Rectal smooth muscle tissue (tissue), 1 donor: ENCODE measurements around the gene EEFSEC.

ENCODE experiments used
- H3K27ac ChIP-seq: one replicate; pipeline ENCODE4 v1.7.0; 2013; ENCODE audit warnings: low read depth, low read length, inconsistent platforms
- H3K27me3 ChIP-seq: one replicate; pipeline ENCODE4 v1.7.0; 2013; ENCODE audit warnings: low read length; ENCODE audit not compliant: control insufficient read depth, insufficient read depth
- H3K36me3 ChIP-seq: one replicate; pipeline ENCODE4 v1.7.0; 2013; ENCODE audit warnings: low read length; ENCODE audit not compliant: control insufficient read depth, insufficient read depth
- H3K4me1 ChIP-seq: one replicate; pipeline ENCODE4 v1.7.0; 2013; ENCODE audit warnings: low read length; ENCODE audit not compliant: control insufficient read depth, insufficient read depth
- H3K4me3 ChIP-seq: one replicate; pipeline ENCODE4 v1.7.0; 2013; ENCODE audit warnings: low read length
- H3K9ac ChIP-seq: one replicate; pipeline ENCODE4 v1.7.0; 2013; ENCODE audit warnings: low read length

EEFSEC gene

GRCh38 chr3:128319741-128320141, 166.5 kb downstream of the EEFSEC start:
- H3K9ac ChIP-seq = no peak overlapping the region
- no peaks in the 10 kb centered on the region for H3K36me3 ChIP-seq
- H3K4me1 ChIP-seq = peaks cover 6% of the 10 kb centered on the region
- no peak overlapping the region for H3K27ac ChIP-seq
- no peak overlapping the region for H3K4me3 ChIP-seq
- H3K27me3 ChIP-seq = no peaks in the 10 kb centered on the region

GRCh38 chr3:128320551-128321340, 167.5 kb downstream of the EEFSEC start:
- Histone ChIP-seq H3K27ac (no peak overlapping the region), H3K9ac (no peak overlapping the region), H3K4me1 (peaks cover 6% of the 10 kb centered on the region), H3K27me3 (no peaks in the 10 kb centered on the region), H3K36me3 (no peaks in the 10 kb centered on the region), H3K4me3 (no peak overlapping the region)

DNA sequence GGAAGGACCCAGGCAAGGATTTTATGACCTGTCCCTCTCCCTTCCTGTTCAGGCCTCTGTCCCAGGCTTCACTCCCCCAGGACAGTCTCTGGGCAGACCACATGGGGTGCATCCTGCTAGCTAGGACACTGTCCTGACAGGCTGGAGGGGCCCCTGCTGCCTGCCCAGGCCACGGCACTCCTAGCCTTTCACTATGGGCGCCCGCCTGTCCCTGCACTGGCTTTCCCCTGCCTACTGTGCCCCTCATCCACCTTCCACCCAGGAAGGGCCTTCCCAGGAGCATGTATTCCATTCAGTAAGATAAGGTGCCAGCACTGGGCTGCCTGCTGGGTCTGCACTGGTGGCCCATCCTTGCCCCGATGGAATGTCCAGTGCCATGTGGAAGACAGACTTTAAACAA, 168.1 kb downstream of the EEFSEC start:
- H3K4me1 ChIP-seq = peaks cover 4% of the 10 kb centered on the region
- no peak overlapping the region for H3K4me3 ChIP-seq
- no peaks in the 10 kb centered on the region for H3K27me3 ChIP-seq
- H3K36me3 ChIP-seq = no peaks in the 10 kb centered on the region
- no peak overlapping the region for H3K9ac ChIP-seq
- no peak overlapping the region for H3K27ac ChIP-seq

GRCh38 chr3:128322030-128323022, 169.0 kb downstream of the EEFSEC start:
- no peak overlapping the region for H3K4me3 ChIP-seq
- H3K27me3 ChIP-seq = no peaks in the 10 kb centered on the region
- no peaks in the 10 kb centered on the region for H3K36me3 ChIP-seq
- no peak overlapping the region for H3K27ac ChIP-seq
- no peak overlapping the region for H3K9ac ChIP-seq
- H3K4me1 ChIP-seq = peaks cover under 1% of the 10 kb centered on the region

- H3K9ac ChIP-seq = no peak overlapping the region
- H3K36me3 ChIP-seq = no peaks in the 10 kb centered on the region
- no peak overlapping the region for H3K27ac ChIP-seq
- no peak overlapping the region for H3K4me3 ChIP-seq
- no peaks in the 10 kb centered on the region for H3K27me3 ChIP-seq
- H3K4me1 ChIP-seq = peaks cover 3% of the 10 kb centered on the region
Observed at GRCh38 chr3:128323206-128324081, 170.2 kb downstream of the EEFSEC start.

GRCh38 chr3:128324911-128325592, 171.8 kb downstream of the EEFSEC start:
- no peaks in the 10 kb centered on the region for H3K27me3 ChIP-seq
- no peaks in the 10 kb centered on the region for H3K36me3 ChIP-seq
- H3K9ac ChIP-seq = no peak overlapping the region
- H3K4me1 ChIP-seq = peaks cover 3% of the 10 kb centered on the region
- H3K27ac ChIP-seq = no peak overlapping the region
- H3K4me3 ChIP-seq = no peak overlapping the region

DNA sequence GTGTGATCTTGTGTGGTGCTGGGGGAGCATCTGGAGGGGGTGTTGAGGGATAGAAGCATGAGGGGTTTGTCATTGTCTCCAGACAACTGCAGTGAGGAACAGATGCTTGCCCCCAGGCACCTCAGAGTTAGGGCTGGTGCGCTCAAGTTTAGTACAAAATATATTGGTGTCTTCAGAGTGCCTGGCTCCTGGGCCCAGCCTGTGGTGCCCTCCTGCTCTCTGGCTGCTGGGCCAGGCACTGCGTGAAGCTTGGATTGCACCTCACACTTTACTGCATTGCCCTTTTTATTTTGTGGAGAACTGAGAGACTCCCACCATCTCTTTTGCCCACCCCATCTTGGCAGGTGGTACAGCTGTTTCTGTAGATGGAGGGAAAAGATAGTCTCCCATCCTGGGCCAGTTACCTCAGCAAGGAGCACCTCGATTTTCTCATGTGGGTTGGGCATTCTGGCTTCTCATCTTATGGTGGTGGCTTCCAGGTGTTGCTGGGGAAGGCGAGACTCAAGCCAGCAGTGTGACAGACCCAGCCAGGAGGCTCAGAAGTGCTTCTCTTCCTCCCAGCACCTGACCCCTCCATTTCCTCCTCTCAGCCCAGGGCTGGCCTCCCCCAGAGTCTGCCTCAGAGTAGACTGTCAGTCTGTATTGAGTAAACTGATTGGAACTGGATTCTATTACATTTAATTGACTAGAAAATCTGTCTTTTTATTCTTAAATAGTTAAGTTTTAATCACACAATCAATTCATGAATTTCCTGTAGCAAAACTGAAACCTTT, 173.0 kb downstream of the EEFSEC start:
- Histone ChIP-seq H3K27ac (no peak overlapping the region), H3K4me1 (peaks cover 3% of the 10 kb centered on the region), H3K27me3 (no peaks in the 10 kb centered on the region), H3K36me3 (no peaks in the 10 kb centered on the region), H3K9ac (no peak overlapping the region), H3K4me3 (no peak overlapping the region)

DNA sequence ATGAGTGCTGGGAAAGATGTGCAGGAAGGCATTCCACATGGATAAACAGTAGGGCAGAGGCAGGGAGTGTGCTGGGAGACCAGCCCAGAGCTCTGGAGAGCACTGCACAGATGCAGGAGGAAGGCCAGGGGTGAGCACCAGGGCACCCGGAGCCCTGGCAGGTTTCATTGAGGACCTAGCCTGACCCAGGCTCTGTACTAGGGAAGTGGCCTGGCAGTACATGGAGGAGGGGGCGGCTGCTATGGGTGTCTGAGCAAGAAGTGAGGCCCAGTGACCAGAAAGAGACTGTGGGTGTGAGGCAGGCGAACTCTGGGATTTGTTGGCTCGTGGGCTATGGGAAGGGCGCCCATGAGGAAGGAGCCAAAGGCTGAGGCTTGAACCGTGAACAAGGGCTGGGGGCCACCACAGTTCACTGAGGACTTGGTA, 174.3 kb downstream of the EEFSEC start:
- no peak overlapping the region for H3K4me3 ChIP-seq
- H3K27ac ChIP-seq = no peak overlapping the region
- no peak overlapping the region for H3K9ac ChIP-seq
- peaks cover 3% of the 10 kb centered on the region for H3K4me1 ChIP-seq
- H3K27me3 ChIP-seq = no peaks in the 10 kb centered on the region
- no peaks in the 10 kb centered on the region for H3K36me3 ChIP-seq

DNA sequence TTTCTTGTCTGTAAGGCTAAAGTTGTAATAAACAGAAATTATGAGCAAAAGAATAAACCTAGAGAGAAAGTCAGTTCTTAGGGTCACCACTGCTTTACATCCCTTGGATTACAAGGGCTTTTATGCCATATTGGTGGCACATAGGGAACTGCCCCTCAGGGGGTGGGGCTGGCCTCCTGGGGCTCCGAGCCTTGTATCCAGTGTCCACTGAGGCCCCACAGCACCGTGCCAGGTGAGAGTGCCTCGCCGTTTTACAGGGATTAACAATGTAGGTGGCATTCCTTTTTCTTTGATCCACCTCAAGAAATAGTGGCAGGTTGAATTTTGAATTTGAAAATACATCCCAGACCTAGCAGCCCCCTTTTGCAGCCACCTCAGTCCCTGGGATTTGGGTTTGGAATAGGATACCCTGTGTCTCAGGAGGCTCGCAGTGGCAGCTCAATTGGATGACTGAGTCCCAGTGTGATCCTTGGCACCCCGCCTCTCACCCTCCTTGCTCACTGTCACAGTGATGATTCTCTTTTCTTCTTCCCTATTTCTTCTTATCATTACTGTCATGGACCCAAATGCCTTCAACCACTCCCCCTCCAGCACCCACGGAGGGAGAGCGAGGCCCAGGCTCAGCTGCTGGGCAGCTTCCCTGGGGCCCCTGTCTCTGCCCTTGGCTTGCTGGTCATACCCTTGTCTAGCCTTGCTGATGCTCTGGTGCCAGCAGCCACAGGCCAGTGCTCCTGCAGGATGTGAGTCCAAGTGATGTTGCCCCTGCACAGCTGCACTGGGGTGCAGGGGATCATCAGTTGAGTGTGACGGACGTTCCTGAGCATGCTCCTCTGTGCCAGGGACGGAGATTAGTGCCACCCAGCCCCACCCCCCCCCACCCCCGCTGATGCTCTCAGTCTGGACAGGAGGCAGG, 175.5 kb downstream of the EEFSEC start:
- peaks cover 3% of the 10 kb centered on the region for H3K4me1 ChIP-seq
- H3K27me3 ChIP-seq = no peaks in the 10 kb centered on the region
- no peak overlapping the region for H3K9ac ChIP-seq
- no peaks in the 10 kb centered on the region for H3K36me3 ChIP-seq
- no peak overlapping the region for H3K27ac ChIP-seq
- no peak overlapping the region for H3K4me3 ChIP-seq

DNA sequence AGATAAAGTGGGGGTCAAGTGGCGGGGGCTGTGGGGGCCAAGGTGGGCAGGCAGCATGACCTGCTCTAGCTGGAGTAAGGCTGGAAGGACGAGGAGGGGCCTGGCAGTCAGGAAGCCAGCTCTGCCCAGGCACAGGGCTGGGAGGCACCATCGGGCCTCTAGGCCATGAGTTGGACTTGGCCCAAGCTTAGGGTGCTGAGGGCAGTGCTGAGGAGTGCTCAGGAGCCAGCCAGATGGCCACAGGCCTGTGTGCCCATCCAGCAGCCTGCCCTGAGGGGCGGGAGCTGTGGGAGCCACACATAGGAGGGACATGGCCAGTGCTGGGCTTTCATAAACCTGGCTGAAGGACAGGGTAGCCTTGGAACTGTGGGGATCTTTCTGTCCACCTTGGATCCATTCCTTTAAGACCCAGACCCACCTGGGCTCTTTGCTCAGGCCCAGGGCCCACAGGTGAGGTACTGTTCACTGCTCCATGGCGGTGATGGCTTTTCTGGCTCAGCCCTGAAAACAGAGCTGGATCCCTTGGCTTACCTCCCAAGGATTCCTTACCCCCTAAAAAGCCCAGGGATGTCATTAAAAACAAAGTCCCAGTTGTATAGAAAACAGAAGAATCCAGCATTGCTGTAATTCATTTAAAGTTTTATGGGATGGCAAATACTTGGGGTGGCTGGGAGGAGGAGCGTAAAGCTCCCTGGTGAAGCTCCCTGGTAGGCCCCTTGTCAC, 176.4 kb downstream of the EEFSEC start:
- Histone ChIP-seq H3K9ac (no peak overlapping the region), H3K36me3 (no peaks in the 10 kb centered on the region), H3K27me3 (no peaks in the 10 kb centered on the region), H3K4me3 (no peak overlapping the region), H3K4me1 (peaks cover 3% of the 10 kb centered on the region), H3K27ac (no peak overlapping the region)
